Right lobe of liver (tissue), 6 donors: Measurements from ENCODE around the gene LIFR. TPM values are rescaled to one million over a fixed set of nuclear protein-coding genes. Genes with fewer than 3 reads are reported as not detected.
A peak's percentile ranks its signal among the peaks of the same experiment; 100 is the strongest.

Experiments
- ATAC-seq, 4 donors: fragments of 200-7000 bp; cut with Tn5 transposase; one replicate each; pipeline ENCODE4 v1.9.1; 2020; ENCODE audit warnings: mild to moderate bottlenecking in 4 of 4, moderate library complexity in 4 of 4
- DNase-seq, 3 donors: peaks; one replicate each; pipeline ENCODE4 v3.0.0-alpha.2; 2020
- H3K27ac ChIP-seq, 3 donors: fragments of 200-600 bp; one replicate each; pipeline ENCODE4 v1.8.0; 2022
- H3K27me3 ChIP-seq, 2 donors: fragments of 200-600 bp; one replicate each; pipeline ENCODE4 v1.8.0; 2022
- H3K36me3 ChIP-seq, 4 donors: fragments of 200-600 bp; sonication (generic) in 1 of 4; one replicate each; pipeline versions ENCODE4 v1.5.1 to v1.8.0; 2017 to 2022; ENCODE audit warnings: control low read depth in 1 of 4
- H3K4me1 ChIP-seq, 4 donors: fragments of 200-600 bp; sonication (generic) in 1 of 4; one replicate each; pipeline versions ENCODE4 v1.5.1 to v1.8.0; 2017 to 2022; ENCODE audit warnings: control low read depth in 1 of 4
- H3K4me3 ChIP-seq, 3 donors: fragments of 200-600 bp; one replicate each; pipeline ENCODE4 v1.8.0; 2022
- H3K9me3 ChIP-seq, 4 donors: fragments of 200-600 bp; sonication (generic) in 1 of 4; one replicate each; pipeline versions ENCODE4 v1.5.1 to v1.8.0; 2017 to 2022; ENCODE audit warnings: control low read depth in 1 of 4
- CTCF ChIP-seq, 4 donors: fragments of 200-600 bp in 3 of 4; fragments of 450-650 bp in 1 of 4; IDR thresholded peaks; one replicate each; pipeline versions ENCODE4 v1.5.1 to v1.8.0; 2016 to 2022; ENCODE audit warnings: antibody characterized with exemption in 4 of 4, mild to moderate bottlenecking in 2 of 4
- POLR2A ChIP-seq: fragments of 450-650 bp; IDR thresholded peaks from one replicate; pipeline ENCODE4 v1.6.1; 2017; ENCODE audit warnings: antibody characterized with exemption, mild to moderate bottlenecking
- WGBS: methylation state at CpG from one replicate; pipeline ENCODE4 v1.1.6; 2018; ENCODE audit warnings: low coverage, low lambda C conversion rate; ENCODE audit not compliant: insufficient coverage; ENCODE audit errors: missing lambda C conversion rate; 5-methylcytosine and 5-hydroxymethylcytosine counted together
- intact Hi-C, 2 donors: fragments of 100-400 bp; cut with DNase I; formaldehyde crosslinking; loops; one replicate each; pipeline versions ENCODE4 v1.11.2 to v1.14.1; 2022
- total RNA-seq, 6 experiments: library from RNA; depleted of rRNA in 2 of 6; stranded (reverse); fragments of >200 nt in 2 of 6; fragmentation: NEBNext Ultra II Directional in 3 of 6; extraction: Animal tissue kit (Norgen Biotek cat#: 25700) in 3 of 6; gene quantifications; one replicate each; pipeline versions ENCODE4 v1.1.0 to v1.2.4, GENCODE V29; 2016 to 2023
- donor health status: DM: no; HTN: yes; CAD: no.
- donor health status: DM: no; HTN: no; CAD: no.
- donor health status: DM: no; HTN: no; CAD: no.
- donor health status: DM: no; HTN: yes; CAD: no.
- donor health status: DM: no; HTN: yes; CAD: no.

Gene LIFR
- total RNA-seq, 6 experiments from 2014 or later: 14.3 to 52.1 (median 28.2) TPM

GRCh38 chr5:38554861-38555260, 1.6 kb downstream of the LIFR start:
- intact Hi-C loops: no loop called here
- 53% methylated on average over 4 of the region's 4 CpGs for WGBS
- Histone ChIP-seq H3K4me3 (peak overlapping the region; percentile 37 to 66 (median 61)), H3K4me1 (peaks cover 0 to 12% (median 2%) of the 10 kb centered on the region in 4 donors), H3K9me3 (no peaks in the 10 kb centered on the region), H3K27me3 (no peaks in the 10 kb centered on the region), H3K36me3 (no peaks in the 10 kb centered on the region), H3K27ac (peak overlapping the region in 2 of 3 donors; percentile 74 to 76)
- TF ChIP-seq CTCF (IDR thresholded peaks at IDR 0.05): no peak
- no peak for TF ChIP-seq POLR2A
- DNase-seq (no peak), ATAC-seq (no peak)

GRCh38 chr5:38554403-38554802, 2.0 kb downstream of the LIFR start:
- WGBS: 38% methylated on average over 3 of the region's 3 CpGs
- ATAC-seq (no peak), DNase-seq (no peak)
- peak overlapping the region; percentile 37 to 66 (median 61) for H3K4me3 ChIP-seq
- no peak for TF ChIP-seq CTCF (IDR thresholded peaks at IDR 0.05)
- TF ChIP-seq POLR2A: no peak
- H3K27me3 ChIP-seq: no peaks in the 10 kb centered on the region
- peak overlapping the region in 2 of 3 donors; percentile 74 to 76 for H3K27ac ChIP-seq
- intact Hi-C loops: no loop called here
- H3K4me1 ChIP-seq: peaks cover 0 to 10% (median 2%) of the 10 kb centered on the region in 4 donors
- no peaks in the 10 kb centered on the region for H3K9me3 ChIP-seq
- H3K36me3 ChIP-seq: no peaks in the 10 kb centered on the region

- Histone ChIP-seq H3K4me3 (peak overlapping the region in 2 of 3 donors; percentile 27 to 30), H3K9me3 (no peaks in the 10 kb centered on the region), H3K27me3 (no peaks in the 10 kb centered on the region), H3K4me1 (peaks cover 0 to 4% (median 2%) of the 10 kb centered on the region in 4 donors), H3K27ac (peak overlapping the region in 1 of 3 donors; percentile 16), H3K36me3 (no peaks in the 10 kb centered on the region)
- intact Hi-C loops: no loop called here
- DNase-seq (no peak), ATAC-seq (no peak)
- WGBS: 54% methylated on average over 2 of the region's 2 CpGs
- TF ChIP-seq CTCF (IDR thresholded peaks at IDR 0.05): no peak
These were observed 3.4 kb downstream of the LIFR start for GRCh38 chr5:38553001-38553521.

- intact Hi-C loops: no loop called here
- Histone ChIP-seq H3K27ac (no peak overlapping the region), H3K27me3 (no peaks in the 10 kb centered on the region), H3K9me3 (no peaks in the 10 kb centered on the region), H3K36me3 (no peaks in the 10 kb centered on the region), H3K4me3 (peak overlapping the region in 1 of 3 donors; percentile 23), H3K4me1 (peaks cover 0 to 4% (median 0%) of the 10 kb centered on the region in 4 donors)
- ATAC-seq (peak; percentile 53 to 73 (median 60)), DNase-seq (no peak)
- WGBS: 42% methylated on average over 10 of the region's 10 CpGs
- TF ChIP-seq POLR2A (no peak), CTCF (IDR thresholded peaks at IDR 0.05) (peak; percentile 46 to 55 (median 48))
These were observed 5.1 kb downstream of the LIFR start for GRCh38 chr5:38551030-38552017.
